ENCODE data around the gene ABCG4. TPM values are rescaled to one million over a fixed set of nuclear protein-coding genes. Genes with fewer than 3 reads are reported as not detected.

The ABCG4 gene
- total and polyA plus RNA-seq, 9 of the 15 experiments (the other 6 are each of a cell fraction or from before 2014, with no cell fraction given), result 0.03 to 0.11 (median 0.07) TPM; not detected in 4

DNA sequence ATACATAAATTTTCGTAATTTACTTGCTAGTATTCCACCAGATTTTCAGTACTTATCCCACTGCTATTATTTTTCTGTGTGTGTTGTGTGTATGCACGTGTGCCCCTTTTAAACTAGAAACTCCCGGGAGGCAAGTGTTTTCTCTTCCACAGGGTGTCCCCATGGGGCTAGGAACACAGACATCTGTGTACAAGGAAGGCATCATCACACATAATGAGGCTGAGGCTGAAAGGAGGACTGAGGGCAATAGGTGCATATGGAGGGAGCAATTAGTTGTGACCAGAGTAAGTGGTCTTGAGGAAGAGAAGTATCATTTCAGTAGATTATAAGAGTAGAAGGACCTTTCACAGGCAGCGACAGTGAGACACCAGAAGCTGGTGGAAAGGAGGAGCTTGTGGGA lies 45.1 kb upstream of the ABCG4 start (continued):
- TF ChIP-seq, protein P1, sequence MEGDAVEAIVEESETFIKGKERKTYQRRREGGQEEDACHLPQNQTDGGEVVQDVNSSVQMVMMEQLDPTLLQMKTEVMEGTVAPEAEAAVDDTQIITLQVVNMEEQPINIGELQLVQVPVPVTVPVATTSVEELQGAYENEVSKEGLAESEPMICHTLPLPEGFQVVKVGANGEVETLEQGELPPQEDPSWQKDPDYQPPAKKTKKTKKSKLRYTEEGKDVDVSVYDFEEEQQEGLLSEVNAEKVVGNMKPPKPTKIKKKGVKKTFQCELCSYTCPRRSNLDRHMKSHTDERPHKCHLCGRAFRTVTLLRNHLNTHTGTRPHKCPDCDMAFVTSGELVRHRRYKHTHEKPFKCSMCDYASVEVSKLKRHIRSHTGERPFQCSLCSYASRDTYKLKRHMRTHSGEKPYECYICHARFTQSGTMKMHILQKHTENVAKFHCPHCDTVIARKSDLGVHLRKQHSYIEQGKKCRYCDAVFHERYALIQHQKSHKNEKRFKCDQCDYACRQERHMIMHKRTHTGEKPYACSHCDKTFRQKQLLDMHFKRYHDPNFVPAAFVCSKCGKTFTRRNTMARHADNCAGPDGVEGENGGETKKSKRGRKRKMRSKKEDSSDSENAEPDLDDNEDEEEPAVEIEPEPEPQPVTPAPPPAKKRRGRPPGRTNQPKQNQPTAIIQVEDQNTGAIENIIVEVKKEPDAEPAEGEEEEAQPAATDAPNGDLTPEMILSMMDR (IDR thresholded peaks at IDR 0.05 in 2 of 3, conservative IDR thresholded peaks at IDR 0.05 in 1 of 3; ENCODE audit: insufficient read depth in 2 of 3, low read depth in 1 of 3, low read length in 3 of 3), result peak; percentile 41 to 64 (median 53); a peak in 5 of 6 replicates
- TF ChIP-seq NFIX (CRISPR knock-in tag; IDR thresholded peaks at IDR 0.05; ENCODE audit: low read depth) (no peak), RAD21 (CRISPR knock-in tag; conservative IDR thresholded peaks at IDR 0.05 in 1 of 2, IDR thresholded peaks at IDR 0.05 in 1 of 2) (peak; percentile 72 to 75), ARID2 (IDR thresholded peaks at IDR 0.05) (0 out of 2 replicates have a peak, but pooled peaks have one; percentile 45), STAG1 (CRISPR knock-in tag; IDR thresholded peaks at IDR 0.05; ENCODE audit: borderline replicate concordance) (no peak), HOXB6 (CRISPR knock-in tag; IDR thresholded peaks at IDR 0.05; ENCODE audit: borderline replicate concordance) (no peak), ZNF212 (CRISPR knock-in tag; IDR thresholded peaks at IDR 0.05) (no peak), EP400 (IDR thresholded peaks at IDR 0.05) (peak; percentile 34; the same call in 1 of the 2 replicates), ZNF24 (IDR thresholded peaks at IDR 0.05) (no peak), TGIF2 (CRISPR knock-in tag; IDR thresholded peaks at IDR 0.05) (no peak), HIVEP1 (CRISPR knock-in tag; IDR thresholded peaks at IDR 0.05) (no peak)
- TF ChIP-seq, protein P2, sequence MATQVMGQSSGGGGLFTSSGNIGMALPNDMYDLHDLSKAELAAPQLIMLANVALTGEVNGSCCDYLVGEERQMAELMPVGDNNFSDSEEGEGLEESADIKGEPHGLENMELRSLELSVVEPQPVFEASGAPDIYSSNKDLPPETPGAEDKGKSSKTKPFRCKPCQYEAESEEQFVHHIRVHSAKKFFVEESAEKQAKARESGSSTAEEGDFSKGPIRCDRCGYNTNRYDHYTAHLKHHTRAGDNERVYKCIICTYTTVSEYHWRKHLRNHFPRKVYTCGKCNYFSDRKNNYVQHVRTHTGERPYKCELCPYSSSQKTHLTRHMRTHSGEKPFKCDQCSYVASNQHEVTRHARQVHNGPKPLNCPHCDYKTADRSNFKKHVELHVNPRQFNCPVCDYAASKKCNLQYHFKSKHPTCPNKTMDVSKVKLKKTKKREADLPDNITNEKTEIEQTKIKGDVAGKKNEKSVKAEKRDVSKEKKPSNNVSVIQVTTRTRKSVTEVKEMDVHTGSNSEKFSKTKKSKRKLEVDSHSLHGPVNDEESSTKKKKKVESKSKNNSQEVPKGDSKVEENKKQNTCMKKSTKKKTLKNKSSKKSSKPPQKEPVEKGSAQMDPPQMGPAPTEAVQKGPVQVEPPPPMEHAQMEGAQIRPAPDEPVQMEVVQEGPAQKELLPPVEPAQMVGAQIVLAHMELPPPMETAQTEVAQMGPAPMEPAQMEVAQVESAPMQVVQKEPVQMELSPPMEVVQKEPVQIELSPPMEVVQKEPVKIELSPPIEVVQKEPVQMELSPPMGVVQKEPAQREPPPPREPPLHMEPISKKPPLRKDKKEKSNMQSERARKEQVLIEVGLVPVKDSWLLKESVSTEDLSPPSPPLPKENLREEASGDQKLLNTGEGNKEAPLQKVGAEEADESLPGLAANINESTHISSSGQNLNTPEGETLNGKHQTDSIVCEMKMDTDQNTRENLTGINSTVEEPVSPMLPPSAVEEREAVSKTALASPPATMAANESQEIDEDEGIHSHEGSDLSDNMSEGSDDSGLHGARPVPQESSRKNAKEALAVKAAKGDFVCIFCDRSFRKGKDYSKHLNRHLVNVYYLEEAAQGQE (IDR thresholded peaks at IDR 0.05; ENCODE audit: borderline replicate concordance), result peak; percentile 74; the same call in 1 of the 2 replicates
- TF ChIP-seq, protein P2 (CRISPR knock-in tag; IDR thresholded peaks at IDR 0.05; ENCODE audit: low read depth), result no peak
- TF ChIP-seq, protein P3, sequence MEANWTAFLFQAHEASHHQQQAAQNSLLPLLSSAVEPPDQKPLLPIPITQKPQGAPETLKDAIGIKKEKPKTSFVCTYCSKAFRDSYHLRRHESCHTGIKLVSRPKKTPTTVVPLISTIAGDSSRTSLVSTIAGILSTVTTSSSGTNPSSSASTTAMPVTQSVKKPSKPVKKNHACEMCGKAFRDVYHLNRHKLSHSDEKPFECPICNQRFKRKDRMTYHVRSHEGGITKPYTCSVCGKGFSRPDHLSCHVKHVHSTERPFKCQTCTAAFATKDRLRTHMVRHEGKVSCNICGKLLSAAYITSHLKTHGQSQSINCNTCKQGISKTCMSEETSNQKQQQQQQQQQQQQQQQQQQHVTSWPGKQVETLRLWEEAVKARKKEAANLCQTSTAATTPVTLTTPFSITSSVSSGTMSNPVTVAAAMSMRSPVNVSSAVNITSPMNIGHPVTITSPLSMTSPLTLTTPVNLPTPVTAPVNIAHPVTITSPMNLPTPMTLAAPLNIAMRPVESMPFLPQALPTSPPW (CRISPR knock-in tag; IDR thresholded peaks at IDR 0.05), result no peak
- TF ChIP-seq, protein P4, sequence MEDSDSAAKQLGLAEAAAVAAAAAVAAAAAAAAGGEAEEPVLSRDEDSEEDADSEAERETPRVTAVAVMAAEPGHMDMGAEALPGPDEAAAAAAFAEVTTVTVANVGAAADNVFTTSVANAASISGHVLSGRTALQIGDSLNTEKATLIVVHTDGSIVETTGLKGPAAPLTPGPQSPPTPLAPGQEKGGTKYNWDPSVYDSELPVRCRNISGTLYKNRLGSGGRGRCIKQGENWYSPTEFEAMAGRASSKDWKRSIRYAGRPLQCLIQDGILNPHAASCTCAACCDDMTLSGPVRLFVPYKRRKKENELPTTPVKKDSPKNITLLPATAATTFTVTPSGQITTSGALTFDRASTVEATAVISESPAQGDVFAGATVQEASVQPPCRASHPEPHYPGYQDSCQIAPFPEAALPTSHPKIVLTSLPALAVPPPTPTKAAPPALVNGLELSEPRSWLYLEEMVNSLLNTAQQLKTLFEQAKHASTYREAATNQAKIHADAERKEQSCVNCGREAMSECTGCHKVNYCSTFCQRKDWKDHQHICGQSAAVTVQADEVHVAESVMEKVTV (CRISPR knock-in tag; IDR thresholded peaks at IDR 0.05), result peak; percentile 39; the same call in 1 of the 2 replicates
